Measurements from ENCODE around the gene IL17D. TPM values are rescaled to one million over a fixed set of nuclear protein-coding genes. Genes with fewer than 3 reads are reported as not detected.
"Not testable (repeated sequence)": the region's sequence is repeated elsewhere in the genome, so short reads cannot be mapped to it uniquely, and the experiment has no call there.

Gene IL17D, protein sequence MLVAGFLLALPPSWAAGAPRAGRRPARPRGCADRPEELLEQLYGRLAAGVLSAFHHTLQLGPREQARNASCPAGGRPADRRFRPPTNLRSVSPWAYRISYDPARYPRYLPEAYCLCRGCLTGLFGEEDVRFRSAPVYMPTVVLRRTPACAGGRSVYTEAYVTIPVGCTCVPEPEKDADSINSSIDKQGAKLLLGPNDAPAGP
- total RNA-seq: 5.9 TPM

DNA sequence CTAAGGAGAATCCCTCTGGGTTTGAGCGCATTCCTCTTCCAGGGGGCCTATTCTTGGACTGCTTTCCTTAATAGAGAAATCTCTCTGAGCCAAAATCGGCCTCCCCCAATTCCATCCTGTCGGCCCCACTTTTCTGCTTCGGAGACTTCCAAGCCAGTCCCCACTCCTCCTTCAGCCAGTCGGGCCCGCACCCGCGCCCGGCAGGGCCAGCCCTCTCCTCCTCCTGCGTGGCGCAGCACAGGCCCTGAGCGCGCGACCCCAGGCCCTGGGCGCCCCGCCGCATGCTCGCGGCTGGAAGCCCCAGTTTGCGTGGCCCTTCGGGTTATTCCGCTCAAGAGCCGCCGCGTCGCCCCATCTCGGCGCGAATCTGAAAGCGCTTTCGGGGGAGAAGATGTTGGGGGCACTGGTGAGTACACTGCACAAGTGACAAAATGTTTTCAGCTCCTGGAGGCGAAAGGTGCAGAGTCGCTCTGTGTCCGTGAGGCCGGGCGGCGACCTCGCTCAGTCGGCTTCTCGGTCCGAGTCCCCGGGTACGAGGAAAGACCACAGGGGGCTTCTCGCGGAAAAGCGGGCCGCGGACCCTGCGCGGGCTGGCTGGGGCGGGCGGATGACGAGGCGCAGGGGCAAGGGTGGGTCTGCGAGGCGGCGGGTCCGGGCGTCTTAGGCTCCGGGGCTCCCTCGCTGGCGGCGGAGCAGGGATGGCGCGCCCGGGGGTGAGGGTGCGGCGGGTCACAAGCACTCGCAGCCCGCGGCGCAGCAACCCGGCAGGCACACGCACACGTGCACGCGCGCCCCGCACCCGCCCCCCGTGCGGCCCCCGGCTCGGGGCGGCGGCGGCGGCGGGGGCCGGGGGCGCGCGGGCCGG is at the start of gene IL17D:
Gene IL17D (plus strand): TSS at position 785 of the 865 bp plus-strand sequence. CDS start 303 bp downstream, outside the sequence.
- no peak for DNase-seq

DNA sequence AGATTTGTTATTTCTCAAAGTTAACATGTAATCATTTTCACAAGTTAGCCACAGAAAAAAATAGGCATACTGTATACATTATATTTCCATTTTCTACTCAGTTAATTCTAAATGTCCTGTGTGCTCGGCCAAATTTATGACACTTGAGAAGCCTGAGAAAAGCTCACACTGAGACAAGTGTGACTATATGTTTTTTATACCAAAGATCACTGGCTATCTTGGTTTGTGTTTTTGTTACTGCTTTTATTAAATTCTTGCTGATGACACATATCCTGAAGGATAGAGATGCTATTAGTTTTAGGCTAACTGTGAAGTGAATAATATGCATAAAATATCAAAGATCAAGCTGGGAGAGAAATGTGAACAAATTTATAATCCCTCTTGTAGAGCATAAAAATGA is 49.3 kb upstream of the IL17D start:
- no peak for DNase-seq

DNA sequence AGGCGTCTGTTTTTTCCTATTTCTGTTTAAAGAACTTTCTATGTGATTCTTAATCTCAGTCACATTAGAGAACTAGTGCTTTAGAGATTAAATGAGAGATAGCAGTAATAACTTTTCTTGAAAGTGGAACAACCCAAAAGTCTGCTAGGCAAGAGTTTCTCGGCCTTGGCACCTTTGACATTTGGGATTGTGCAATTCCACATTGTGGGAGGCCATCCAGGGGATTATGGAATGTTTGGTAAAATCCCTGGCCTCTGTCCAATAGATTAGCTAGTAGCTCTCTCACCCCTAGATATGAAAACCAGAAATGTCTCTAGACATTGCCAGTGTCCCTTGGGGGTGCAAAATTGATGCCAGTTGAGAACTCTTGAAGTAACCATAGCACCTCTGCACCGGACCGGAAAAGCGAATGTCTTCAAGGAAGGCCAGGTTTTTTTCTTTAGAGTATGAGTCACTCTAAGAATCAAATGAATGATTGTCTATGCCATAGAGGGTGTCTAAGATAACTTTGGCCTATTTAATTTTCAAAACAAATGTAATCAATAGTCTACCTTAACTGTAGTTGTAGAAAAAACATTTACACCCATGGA is 45.0 kb upstream of the IL17D start:
- DNase-seq: no peak

DNA sequence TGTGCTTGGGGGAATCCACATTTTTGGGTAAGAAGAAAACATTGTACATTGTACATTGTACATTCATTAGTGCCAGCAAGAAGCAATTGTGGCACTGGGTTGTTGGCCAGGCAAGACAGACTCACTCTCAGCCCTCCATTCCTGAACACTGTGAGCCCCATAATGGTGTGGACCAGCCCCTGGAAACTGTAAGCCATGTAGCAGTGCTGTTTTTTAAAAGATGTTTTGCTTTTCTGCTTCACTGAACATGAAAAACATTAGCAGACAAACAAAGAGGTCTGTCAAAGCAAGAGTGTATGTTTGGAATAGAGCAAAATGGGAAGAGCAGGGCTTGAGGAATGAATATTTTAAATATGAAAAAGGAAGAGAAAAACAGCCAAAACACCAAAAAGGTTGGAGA is 39.1 kb upstream of the IL17D start:
- no peak for DNase-seq

DNA sequence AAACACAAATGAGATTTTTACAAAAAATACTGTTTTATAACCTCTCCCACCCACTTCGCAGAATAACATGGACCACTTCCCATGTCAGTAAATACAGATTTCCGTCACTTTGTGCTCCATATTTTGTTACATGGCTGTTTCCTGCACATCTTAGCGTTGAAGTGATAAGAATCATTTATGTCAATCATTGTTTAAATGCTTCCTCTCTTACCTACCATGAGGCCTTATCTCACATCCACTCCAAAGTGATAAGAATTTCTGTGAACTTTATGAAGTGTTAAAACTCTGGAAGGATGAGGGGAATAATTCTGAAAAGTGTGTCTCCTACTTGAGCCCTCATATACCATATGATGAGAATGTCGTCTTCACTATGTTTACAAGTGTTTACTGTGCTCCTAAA is 36.6 kb upstream of the IL17D start:
- DNase-seq: no peak

DNA sequence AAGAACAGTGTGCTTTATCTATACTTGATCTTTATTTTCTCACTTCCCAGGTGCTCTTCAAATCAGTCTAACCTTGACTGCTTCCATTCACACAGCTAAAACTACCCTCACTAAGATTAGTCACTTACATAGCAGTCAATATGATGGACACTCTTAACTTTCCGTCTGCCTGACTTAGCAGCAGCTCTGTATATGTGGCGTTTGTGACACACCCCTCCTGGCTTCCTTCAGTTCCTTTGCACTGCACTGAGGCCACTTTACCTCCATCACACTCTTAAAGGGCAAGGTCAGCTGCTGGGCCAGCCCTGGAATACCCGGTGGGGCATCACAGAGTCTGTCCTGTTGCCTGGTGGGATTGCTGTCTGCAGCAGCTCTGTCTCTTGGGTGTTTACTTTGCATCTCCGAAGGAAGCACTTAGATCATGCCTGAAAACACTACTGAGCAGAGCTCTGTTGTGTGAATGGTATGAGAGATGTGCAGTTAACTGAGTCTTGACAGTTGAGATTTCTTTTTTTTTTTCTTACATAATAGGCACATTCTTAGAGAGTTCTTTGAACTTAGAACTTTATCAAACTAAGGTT is 35.6 kb upstream of the IL17D start:
- DNase-seq: no peak

DNA sequence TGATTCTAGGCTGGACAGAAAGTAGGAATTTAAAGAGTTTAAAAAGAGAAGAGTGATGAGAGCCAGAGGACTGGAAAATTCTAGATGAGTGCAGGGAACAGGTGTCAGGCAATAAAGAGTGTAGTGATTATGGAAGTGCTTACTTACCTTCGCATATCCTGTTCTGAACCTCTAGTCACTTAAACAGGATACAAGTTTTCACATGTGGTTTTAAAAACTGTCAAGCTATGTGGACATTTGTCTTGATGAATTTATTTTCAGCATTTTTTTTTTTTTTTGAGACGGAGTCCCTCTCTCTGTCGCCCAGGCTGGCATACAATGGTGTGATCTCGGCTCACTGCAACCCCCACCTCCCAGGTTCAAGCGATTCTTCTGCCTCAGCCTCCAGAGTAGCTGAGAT is 34.3 kb upstream of the IL17D start:
- DNase-seq: no peak

DNA sequence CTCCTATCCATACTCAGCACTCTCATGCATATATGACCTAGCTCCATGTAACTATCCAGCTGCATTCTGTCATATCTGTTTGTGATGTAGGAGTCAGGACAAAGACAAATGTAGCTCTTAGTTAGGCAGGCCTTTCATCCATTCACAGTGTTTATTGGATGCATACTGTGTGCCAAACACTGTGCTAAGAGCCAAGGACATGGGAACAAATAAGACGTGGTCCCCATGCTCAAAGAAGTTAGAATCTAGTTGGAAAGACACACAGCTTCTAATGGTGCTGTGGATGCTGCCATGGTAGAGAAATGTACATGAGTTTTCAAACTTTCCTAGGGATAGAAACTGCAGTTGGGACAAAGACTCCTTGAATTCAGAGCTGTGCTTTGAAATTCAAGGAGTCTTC is 31.7 kb upstream of the IL17D start:
- DNase-seq: no peak

DNA sequence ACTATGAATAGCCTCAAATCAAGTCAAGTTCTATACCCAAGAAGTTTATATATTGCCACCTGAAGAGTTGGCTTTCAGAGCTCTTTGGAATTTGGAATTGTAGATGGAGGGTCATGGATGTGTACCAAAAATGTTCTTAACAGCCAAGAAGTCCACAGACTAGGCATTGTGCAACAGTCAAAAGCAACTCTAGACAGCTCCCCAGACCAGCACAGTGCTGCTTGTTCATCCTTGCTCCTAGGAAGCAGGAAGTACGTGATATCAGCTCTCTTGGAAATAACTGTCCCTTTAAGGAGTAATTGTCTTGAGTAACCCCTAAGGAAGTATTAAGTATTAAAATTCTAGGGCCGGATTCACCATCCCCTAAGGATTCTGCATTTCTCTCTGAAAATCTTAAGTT is 30.7 kb upstream of the IL17D start:
- DNase-seq: no peak

DNA sequence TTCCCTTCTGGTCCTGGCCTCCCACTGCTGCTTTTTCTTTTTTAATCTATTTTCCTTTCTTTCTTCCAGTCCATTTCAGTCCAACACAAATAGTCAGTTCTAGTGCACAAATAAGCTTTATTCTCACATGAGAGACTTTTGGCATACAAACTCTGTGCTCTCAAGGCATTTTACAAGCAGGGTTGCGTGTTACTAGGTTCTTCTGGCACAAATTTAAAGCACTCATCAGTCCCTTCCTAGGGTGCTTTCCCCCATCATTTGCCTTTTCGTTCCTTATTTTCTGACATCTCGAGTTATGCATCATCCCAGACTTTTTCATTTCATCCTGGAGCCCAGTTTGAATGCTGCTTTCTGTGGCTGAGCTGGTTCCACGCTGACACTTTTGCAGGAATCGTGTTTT is 29.8 kb upstream of the IL17D start:
- no peak for DNase-seq

DNA sequence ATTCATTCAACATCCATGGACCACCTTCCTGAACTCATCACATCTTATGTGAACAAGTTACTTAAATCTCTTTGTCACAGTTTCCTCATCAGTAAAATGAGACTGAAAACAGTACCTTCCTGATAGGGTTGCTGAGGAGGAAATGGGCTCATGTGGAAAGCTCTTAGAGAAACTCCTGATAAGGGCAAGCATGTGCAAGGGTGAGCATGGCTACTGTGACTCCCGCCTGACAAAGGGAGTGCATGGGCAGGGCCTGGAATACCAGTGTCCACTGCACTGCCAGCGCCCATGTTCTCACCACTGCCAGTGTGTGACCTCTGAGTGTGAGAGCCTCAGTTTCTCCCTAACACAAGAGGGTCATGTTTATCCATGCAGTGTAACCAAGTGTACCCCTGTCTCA is 27.3 kb upstream of the IL17D start:
- no peak for DNase-seq

DNA sequence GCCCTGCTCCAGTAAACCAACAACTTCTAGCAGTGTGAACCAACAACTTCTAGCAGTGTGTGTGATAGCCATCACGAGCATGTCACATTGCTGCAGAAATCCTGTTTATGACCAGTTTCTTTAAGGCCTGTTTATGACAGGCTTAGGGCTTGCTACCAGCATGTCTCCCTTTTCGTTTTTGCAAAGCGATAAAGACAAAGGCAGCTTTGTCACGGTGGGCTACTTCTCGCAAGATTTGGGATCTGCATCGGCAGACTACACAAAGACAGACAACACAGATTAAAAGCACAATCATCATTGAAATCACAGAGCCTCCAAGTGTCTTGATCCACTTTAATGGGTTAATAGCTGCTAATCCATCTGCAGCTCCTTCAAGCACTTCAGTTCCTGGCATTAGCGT is 24.9 kb upstream of the IL17D start:
- not testable (repeated sequence) for DNase-seq

DNA sequence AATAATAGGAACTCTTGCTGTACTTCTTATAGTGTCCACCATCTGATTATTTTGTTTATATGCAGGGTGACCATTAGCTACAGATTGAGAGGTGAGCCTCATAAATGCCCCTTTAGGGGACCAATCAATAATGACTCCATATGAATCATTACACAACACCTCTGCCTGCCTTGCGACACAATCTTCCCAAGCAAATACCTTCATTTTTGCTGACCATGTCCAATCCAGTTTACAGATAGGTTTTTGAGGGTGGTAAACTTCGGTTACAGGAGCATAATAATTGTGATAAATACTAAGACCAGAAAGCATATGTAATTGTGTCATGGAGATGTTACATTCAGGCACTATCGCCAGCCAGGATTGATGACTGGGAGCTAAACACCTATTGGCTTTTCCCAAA is 23.6 kb upstream of the IL17D start:
- no peak for DNase-seq

DNA sequence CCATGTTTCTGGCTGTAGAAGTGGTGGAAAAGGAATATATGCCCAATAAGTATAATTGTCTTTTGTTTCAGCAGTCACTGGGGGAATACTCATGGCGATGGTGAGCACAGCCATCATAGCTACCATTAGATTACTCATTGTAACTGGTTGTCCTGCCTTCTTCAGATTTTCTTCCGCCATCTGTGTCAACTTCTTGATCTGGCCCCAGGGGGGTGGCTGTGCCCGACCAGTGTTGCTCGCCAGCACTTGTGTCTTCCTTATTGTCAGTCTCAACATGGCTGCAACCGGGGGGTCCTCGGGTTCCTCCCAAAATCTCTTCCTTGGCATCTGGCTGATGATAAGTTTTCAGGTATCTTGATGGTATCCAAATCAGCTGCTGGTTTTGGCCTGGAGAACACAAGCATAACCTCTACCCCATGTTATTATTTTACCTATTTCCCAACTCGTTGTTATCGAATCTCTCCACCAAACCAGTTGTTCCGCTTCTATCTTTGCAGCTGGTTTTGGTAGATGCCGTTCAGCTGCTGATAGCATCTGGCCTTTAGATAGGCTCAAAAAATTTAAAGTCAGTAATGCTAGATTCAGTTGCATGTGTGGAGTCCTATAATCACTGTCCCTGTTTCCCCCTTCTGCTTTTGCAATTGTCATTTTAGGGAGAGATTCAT is 23.0 kb upstream of the IL17D start:
- no peak for DNase-seq

DNA sequence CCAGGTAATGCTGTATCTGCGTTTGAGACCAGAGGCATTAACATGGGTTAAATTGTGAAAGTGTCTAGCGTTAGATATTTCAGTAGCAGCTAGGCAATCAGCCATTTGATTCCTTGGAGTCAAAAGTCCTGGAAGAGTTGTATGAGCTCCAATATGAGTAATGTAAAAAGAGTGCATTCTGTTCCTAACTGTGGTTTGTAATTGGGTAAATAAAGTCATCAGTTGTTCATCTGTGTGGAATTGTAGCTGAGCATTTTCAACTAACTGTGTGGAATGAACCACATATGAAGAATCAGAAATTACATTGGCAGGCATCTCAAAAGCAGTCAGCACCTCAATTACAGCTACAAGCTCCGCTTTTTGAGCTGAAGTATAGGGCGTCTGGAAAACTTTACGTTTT is 22.0 kb upstream of the IL17D start:
- DNase-seq: peak; percentile 31

DNA sequence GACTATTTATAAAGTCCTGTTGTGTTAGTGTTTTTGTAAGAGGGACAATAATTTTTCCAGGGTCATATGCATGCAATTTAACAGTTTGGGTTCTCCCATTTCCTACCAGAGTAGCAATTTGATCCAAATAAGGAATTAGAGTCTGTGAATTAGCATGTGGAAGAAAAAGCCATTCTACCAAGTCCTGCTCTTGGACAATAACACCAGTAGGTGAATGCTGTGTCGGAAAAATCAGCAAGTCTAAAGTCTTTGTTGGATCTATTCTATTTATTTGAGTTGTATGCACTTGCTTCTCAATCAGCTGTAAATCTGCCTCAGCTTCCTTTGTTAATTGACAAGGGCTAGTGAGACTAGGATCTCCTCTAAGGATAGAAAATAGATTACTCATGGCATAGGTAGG is 21.4 kb upstream of the IL17D start:
- DNase-seq: no peak

DNA sequence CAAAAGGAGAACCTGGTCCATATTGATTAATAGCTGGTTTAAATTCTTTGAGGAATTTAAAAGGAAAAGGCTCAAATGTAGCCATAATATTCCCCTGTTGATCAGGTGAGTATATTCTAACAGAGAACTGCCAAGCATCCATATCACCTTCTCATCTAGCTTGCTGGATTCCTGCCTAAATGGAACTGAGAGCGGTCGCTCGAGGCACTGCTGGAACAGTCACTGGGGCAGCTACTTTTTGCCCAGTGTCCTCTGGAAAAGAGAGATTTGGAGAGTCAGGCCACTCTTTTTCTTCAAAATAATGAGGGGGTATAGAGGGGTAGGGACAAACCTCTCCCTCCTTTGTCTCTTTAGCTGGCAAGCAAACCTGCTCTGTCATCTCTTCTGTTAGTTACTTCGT is 19.5 kb upstream of the IL17D start:
- no peak for DNase-seq

DNA sequence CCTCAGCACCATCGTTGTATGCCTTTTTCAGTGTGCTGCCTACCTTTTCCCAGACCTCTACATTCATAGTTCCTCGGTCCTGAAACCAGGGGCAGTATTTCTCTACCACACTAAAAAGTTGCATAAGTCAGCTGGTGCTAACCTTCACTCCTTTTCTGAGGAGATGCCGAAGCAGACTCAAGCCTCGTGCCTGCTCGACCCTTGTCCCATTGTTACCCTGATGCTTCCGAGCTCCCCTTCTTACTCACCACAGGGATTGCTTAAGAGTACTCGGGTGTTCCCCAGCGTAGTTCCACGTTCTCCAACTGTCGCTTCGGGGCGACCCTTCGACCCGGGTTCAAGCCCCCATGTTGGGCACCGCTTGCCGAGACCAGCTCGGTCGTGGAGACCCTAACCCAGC is 19.0 kb upstream of the IL17D start:
- no peak for DNase-seq

DNA sequence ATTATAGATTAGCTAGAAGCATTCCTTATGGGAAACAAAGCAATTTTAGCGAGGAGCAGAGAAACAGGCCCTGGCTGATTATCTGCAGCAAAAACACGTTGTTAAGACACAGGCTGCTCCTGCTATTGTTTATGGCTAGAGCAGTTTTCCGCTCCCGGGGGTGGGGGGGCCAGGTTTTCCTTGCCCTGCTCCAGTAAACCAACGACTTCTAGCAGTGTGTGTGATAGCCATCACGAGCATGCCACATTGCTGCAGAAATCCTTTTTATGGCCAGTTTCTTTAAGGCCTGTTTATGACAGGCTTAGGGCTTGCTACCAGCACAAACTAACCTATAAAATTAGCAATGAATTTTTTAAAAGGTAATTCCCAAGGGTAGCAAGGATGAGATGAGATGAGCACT is 18.4 kb upstream of the IL17D start:
- no peak for DNase-seq

DNA sequence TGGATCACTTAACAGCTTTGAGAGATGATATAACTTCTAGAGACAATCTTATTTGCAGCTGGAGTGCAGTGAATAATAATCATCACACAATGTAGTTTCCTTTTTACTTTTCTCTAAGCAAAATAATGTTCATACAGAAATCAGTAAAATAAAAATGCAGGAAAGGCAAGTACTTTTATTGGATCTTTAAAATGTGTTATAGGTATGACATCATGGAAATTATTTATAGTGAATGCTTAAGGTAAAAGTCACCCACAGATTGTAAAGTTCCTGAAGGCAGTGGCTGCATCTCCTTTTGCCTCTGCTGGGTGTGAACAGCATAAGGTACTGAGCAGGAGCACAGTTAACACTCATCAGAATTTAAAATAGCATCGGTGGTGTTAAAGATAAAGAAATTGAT is 17.3 kb upstream of the IL17D start:
- DNase-seq: no peak

DNA sequence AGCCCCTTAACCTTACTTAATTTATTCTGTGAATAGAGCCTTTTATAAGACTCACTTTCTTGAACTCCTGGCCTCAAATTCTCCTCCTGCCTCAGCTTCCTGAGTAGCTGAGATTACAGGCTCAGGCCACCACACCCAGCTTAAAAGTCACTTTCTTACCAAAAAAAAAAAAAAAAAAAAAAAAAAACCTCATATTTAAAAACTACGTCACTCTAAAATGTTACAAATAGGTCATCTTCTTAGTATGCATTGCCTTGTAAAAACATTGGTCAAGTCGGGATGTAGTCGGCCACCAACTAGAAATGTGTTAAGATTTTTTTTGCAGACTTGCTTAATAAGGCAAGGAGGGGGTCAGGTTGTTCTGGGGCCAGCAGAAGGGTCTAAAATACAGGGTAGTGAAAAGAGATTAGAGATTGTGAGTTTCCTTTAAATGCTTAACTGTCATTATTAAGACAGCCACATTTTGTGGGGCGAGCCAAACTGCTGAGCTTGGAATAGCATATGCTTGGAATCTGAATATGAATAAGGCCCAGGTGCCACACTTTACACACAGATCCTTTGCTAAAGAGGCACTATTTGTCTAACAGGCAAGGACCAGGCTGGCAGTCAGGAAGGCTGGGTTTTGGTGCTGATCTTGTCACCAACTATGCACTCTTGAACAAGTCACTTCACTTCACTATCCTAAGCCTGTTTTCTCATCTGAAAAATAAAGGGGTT is 16.5 kb upstream of the IL17D start:
- DNase-seq: no peak

DNA sequence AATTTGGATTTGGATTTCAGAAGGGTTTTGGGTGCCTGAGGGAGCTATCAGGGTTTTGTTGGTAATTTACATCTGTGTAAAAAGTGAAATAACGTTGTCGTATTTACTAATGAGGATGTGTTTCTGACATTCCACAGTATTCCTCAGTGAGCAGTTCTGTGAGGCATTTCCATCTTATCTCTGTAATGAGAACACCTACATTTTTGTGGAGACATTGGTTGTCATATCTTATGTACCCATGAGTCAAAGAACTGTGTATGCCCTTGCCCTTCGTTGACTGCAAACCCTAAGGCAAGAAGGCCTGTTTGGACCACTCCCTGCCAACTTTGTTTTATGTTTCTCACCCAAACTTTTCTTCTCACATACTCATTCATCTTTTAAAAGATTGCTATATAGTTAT is 14.2 kb upstream of the IL17D start:
- DNase-seq: no peak
